ENCODE measurements around the gene AKAP4. TPM values are rescaled to one million over a fixed set of nuclear protein-coding genes. Genes with fewer than 3 reads are reported as not detected.

The AKAP4 gene
- total RNA-seq, 4 donors from 2014 or later = not detected

DNA sequence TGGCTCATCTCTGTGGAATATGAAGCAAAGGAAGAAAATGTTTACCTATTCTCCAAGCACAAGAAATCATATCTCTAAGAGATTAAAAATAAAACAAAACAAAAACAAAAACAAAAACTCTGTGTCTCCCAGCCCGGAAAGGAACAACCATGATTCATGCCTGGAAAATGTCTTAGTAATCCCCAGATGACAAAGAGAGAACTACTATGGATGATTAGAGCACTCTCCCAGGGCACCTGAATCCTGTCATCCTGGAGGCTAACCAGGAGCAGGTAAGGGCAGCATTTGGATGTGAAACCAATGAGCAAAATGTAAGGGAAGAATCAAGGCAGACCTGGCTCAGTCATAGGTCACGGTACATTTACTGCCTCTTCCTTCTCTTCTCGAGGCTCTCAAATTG is 1.7 kb upstream of the AKAP4 start:
- TF ChIP-seq, protein P1, sequence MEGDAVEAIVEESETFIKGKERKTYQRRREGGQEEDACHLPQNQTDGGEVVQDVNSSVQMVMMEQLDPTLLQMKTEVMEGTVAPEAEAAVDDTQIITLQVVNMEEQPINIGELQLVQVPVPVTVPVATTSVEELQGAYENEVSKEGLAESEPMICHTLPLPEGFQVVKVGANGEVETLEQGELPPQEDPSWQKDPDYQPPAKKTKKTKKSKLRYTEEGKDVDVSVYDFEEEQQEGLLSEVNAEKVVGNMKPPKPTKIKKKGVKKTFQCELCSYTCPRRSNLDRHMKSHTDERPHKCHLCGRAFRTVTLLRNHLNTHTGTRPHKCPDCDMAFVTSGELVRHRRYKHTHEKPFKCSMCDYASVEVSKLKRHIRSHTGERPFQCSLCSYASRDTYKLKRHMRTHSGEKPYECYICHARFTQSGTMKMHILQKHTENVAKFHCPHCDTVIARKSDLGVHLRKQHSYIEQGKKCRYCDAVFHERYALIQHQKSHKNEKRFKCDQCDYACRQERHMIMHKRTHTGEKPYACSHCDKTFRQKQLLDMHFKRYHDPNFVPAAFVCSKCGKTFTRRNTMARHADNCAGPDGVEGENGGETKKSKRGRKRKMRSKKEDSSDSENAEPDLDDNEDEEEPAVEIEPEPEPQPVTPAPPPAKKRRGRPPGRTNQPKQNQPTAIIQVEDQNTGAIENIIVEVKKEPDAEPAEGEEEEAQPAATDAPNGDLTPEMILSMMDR (IDR thresholded peaks at IDR 0.05) = no peak
- no peak for TF ChIP-seq POLR2A (IDR thresholded peaks at IDR 0.05)
- Histone ChIP-seq H3K9me3 (no peaks in the 10 kb centered on the region), H3K27me3 (no peaks in the 10 kb centered on the region), H3K4me3 (no peak overlapping the region), H3K4me1 (peaks cover 0 to 7% (median 5%) of the 10 kb centered on the region in 3 donors), H3K36me3 (no peaks in the 10 kb centered on the region), H3K27ac (no peak overlapping the region)
- no peak for DNase-seq
- intact Hi-C loops (cut with DNase I) = no loop called here
- 36 to 50% methylated on average over 3 of the region's 3 CpGs for WGBS, 2 donors

DNA sequence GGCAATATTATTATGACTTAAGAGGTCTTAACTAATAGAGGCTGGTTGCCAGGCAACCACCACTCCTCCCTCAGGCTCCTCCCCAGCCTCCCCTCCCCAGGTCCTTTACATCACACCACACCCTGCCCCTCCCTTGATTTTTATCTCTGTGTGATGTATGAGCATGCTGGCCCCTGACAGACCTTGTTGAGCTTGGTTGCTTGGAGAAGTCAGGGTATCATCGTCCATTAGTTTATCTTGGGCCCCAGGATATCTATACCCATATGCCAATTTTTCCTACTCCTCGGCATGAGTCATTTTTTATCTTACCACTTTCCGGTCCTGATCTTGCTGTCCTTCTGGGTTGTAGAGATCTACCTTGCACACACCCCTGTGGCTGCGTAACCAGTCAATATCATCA is 2.5 kb downstream of the AKAP4 start:
- H3K27me3 ChIP-seq = no peaks in the 10 kb centered on the region
- intact Hi-C loops (cut with DNase I) = no loop called here

DNA sequence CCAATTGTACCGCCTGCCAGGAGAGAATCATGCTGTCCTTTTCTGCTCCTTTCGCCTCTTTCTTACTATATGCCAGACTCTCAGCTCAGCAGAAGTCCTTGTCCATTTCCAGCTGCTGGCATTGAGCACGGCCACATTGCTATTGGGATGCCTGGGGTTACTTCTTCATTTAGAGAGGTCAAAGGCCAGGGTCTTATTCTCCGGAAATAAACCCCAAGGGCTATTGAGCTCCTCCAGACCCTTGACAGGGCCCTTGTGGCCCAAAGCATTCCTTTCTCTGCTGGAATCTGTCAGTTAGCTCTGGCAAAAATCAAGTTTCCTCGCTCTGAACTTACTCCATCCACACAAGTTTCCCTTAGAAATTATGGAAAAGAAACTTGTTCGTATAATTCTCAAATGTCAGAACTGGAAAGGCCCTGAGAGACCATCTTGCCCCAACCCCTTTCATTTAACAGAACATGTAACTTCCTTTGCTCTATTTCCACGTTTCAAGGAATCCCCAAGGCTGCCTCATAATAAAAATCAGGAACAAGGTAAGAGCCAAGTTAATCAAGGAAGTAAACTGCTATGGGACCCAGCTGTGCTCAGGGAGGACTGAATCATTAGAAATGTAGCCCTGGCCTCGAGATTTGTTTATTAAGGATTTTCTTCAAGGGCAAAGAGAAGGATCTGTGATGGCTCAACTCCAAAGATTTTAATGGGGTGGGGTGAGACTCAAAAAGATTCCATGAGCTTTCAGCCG is 11.8 kb downstream of the AKAP4 start:
- WGBS, 2 donors = 40 to 44% methylated on average over 6 to 9 of the region's 9 CpGs
- no peak overlapping the region for H3K4me3 ChIP-seq
- H3K27me3 ChIP-seq = no peaks in the 10 kb centered on the region
- no peak for DNase-seq
- intact Hi-C loops (cut with DNase I) = no loop called here
- no peak overlapping the region for H3K27ac ChIP-seq
- no peaks in the 10 kb centered on the region for H3K9me3 ChIP-seq
- no peaks in the 10 kb centered on the region for H3K36me3 ChIP-seq
- peaks cover 0 to 8% (median 0%) of the 10 kb centered on the region in 3 donors for H3K4me1 ChIP-seq
- TF ChIP-seq POLR2A (IDR thresholded peaks at IDR 0.05) = no peak
- TF ChIP-seq, protein P1 (IDR thresholded peaks at IDR 0.05) = no peak

More for the DNA sequence above, 2.5 kb downstream of the AKAP4 start:
- TF ChIP-seq, protein P1 (IDR thresholded peaks at IDR 0.05) = no peak
- TF ChIP-seq POLR2A (IDR thresholded peaks at IDR 0.05) = no peak
- Histone ChIP-seq H3K36me3 (no peaks in the 10 kb centered on the region), H3K9me3 (no peaks in the 10 kb centered on the region), H3K27ac (no peak overlapping the region), H3K4me1 (no peaks in the 10 kb centered on the region), H3K4me3 (no peak overlapping the region)
- 50 to 73% methylated on average over 3 to 4 of the region's 4 CpGs for WGBS, 2 donors
- DNase-seq = no peak

DNA sequence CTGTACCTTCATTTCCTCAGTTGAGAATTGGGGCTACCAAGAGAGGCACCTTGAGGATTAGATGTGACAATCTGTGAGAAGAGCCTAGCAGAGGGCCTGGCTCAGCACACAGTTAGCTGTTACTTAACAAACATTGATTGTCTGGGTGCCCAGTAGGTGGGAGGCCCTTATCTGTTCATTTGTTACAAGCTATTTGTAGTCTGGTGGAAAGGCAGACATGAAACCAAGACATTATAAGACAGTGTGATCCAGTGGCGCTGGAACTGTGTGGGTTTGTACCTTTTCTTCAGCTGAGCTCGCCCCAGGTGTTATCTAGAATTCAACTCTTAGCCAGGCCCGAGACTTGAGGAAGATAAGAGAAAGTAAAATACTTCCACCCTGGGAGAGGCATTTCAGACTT is 16.9 kb downstream of the AKAP4 start:
- WGBS, 2 donors = 70 to 81% methylated on average over 2 to 3 of the region's 3 CpGs
- peaks cover 0 to 5% (median 0%) of the 10 kb centered on the region in 3 donors for H3K4me1 ChIP-seq
- TF ChIP-seq, protein P1 (IDR thresholded peaks at IDR 0.05) = no peak
- TF ChIP-seq POLR2A (IDR thresholded peaks at IDR 0.05) = no peak
- no peaks in the 10 kb centered on the region for H3K27me3 ChIP-seq
- intact Hi-C loops (cut with DNase I) = no loop called here
- H3K4me3 ChIP-seq = no peak overlapping the region
- H3K27ac ChIP-seq = no peak overlapping the region
- no peaks in the 10 kb centered on the region for H3K36me3 ChIP-seq
- H3K9me3 ChIP-seq = no peaks in the 10 kb centered on the region
- no peak for DNase-seq

DNA sequence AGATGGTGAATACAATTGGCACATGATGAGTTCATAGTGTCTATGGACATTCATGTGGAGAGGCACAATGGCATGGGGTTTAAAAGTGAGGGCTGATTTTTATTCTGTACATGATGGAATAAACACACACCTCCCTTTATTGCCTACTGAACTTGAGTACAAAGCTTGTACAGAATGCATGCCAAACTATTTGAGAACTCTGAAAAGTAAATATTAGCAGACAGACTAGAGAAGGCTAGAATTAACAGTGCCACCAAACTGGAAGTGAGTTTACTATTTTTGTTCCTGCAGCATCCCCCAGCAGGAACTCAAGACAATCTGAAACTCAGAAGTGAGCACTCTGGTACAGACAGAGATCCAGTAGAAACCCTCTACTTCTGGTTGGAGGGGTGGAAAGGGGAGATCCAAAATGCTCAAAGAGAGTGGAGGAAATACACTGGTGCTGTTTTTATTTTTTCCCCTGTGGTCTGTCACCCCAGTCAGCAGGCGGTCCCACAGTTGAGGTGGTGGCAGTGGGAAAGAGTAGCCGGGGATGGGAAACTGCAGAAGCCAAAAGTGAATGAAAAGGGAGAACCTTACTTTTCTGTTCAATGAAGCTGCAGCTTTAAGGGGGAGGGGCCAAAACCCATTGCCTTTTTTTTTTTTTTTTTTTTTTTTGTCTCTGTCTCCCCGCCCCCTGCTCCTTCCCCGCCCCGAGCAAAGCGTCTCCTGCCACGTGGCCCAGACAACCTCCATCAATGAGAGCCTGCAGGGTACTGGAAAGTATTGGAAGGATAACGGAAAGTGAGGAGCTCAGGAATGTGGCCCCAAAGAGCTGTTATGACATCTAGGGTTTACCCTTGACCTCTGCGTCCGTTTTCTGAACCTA is 20.5 kb downstream of the AKAP4 start:
- Histone ChIP-seq H3K27me3 (no peaks in the 10 kb centered on the region), H3K27ac (no peak overlapping the region), H3K4me1 (no peaks in the 10 kb centered on the region), H3K4me3 (no peak overlapping the region), H3K9me3 (no peaks in the 10 kb centered on the region), H3K36me3 (no peaks in the 10 kb centered on the region)
- no peak for TF ChIP-seq POLR2A (IDR thresholded peaks at IDR 0.05)
- TF ChIP-seq, protein P1 (IDR thresholded peaks at IDR 0.05) = no peak
- intact Hi-C loops (cut with DNase I) = no loop called here
- no peak for DNase-seq
- 52 to 67% methylated on average over 2 to 10 of the region's 10 CpGs for WGBS, 2 donors

Measured in esophagus squamous epithelium (tissue), 5 donors.